GM11168 (cell line): ENCODE measurements around the gene FOXQ1.
"Not testable (repeated sequence)": the region's sequence is repeated elsewhere in the genome, so short reads cannot be mapped to it uniquely, and the experiment has no call there.

ENCODE experiments used
- in situ Hi-C: fragments of 300-500 bp; cut with MboI; formaldehyde crosslinking; loops from one replicate; pipeline ENCODE4 v1.12.0; 2022; ENCODE audit warnings: low sequenced_read_pairs; ENCODE audit not compliant: unreplicated experiment

The FOXQ1 gene

DNA sequence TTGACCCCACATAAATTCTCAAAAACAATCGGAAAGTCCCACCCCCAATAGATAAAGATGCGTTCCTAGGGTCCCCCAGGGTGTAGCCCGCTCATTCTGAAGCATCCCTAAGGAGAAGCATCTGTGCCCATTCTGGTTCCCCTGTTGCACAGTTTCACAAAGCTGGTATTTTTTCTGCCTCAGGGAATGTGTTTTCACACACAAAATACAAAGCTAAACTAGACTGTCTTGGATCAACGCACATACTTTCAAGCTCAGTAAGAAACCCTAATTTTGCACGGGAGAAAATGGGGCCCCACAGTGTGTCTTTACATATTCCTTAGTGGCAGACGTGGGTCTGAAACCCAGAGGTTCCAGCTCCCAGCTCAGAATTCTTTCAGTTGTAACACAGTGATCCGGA, 6.1 kb downstream of the FOXQ1 start:
- in situ Hi-C loops: no loop called here

DNA sequence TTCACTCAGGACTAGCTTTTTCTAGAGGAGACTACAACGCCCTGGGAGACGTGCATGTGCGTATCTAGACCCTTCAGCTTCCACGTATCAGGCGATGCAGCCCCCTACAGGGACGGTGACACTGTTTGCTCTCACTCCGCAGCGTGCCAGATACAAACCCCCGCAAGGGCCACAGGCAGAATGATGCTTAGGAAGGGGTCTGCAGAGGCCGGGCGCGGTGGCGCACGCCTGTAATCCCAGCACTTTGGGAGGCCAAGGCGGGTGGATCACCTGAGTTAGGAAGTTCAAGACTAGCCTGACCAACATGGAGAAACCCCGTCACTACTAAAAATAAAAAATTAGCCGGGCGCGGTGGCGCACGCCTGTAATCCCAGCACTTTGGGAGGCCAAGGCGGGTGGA, 6.7 kb downstream of the FOXQ1 start:
- in situ Hi-C loops: not testable (repeated sequence)

DNA sequence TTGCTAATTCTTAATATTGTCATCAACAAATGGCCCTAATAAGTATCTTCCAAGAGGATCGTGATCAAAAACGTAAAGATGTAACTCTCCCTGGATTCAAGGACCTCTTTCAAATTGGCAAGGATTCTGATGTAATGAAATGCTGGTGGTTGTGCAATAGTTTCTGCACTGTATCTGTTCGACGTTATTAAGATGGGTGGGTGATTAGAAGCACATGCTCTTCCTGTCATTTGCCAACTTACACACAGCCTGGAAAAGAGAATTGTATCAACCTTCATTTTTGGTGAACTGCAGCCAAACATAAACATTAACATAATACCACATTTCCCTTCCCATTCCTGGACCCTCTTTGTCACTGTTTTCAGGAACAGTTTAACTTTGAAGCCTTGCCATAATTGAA, 9.8 kb downstream of the FOXQ1 start:
- in situ Hi-C loops: no loop called here

DNA sequence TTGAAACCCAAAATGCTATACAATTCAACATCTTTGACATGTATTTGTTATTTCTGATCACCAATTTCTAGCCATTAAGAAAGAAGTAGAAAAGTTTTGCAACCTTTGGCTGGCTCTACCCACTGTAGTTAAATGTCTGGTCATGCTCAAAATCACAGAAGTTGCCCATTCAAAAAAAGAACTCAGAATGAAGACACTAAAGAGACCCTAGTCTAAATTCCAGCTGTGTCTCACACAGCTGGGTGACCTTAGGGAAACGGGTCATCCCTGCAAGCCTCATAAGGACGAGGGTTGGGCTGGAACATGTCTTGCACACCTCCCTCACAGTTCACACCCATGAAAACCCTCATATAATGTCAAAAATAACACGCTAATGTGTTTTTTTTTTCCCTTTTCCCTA, 10.3 kb downstream of the FOXQ1 start:
- in situ Hi-C loops: no loop called here

DNA sequence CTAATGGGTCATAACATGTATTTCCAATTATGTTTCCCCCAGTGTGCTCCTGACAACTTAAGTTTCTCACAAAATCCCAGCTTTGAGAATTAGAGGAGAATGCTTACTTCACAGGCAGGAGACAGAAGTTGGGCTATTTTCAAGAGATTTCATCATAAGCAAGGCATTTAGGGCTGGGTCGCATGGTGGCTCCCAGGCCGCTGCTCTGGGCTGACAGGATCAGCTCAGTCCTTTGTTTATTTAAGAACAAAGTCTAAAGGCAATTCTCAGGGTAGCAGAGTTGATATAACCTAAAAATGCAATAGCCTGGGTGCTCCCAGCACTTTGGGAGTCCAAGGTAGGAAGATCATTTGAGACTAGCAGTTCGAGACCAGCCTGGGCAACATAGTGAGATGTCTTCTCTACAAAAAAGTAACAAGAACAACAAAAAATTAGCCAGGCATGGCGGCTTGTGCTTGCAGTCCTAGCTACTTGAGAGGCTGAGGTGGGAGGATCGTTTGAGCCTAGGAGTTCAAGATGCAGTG, 10.9 kb downstream of the FOXQ1 start:
- in situ Hi-C loops: no loop called here

DNA sequence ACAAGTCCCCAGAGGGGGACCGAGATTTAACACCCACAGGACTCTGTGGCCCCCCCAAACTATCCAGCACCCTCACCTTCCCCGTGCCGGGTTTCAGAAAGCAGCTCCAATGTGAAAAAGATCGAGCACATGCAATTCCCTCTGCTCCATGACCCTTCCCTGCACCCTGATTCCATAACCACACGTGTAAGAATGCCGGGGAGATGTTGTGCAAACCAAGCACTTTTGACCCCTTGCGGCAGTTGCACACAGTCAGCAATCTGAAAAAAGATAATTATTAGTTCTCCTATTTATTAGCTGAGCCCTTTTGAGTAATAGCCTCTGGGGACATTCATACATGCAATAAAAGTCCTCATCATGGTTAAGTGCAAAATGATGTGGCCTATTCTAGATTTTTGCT, 13.0 kb downstream of the FOXQ1 start:
- in situ Hi-C loops: no loop called here

DNA sequence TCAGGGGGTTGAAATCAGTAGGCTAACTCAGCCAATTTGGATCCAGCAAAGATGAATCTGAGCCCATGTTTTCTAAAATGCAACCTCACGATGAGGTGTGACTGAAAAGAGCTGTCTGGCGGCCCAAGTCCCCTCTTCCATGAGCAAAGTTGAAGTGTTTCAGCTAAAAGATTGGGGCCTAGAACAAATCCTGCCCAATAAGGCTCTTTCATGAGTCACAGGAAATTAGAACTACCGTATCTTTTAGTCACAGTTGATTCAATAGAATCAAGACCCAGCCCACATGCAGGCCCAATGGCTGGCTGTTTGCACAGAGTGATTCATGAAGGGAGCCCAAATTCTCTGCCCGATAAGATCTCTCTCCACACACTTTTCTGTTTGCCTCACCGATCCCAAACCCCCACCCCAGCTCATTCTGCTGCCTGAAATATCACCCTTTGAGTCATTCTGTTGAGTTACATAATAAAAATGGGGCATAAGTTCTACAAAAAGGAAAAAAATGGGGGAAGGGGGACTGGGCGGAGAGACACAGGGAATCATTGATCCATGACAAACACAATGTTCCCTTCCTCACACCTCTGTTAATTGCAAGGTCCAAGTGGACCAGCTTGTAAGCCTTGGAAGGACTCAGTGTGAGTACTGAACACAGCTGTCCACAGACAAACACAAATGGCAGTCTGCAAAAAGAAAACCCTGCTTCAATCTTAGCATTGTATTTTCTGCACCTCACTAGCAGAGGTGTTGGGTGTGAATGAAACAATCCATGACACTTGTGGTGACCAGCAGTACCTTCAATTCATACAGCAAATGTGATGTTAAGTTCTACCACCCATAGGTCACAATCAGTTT, 13.8 kb downstream of the FOXQ1 start:
- in situ Hi-C loops: no loop called here

DNA sequence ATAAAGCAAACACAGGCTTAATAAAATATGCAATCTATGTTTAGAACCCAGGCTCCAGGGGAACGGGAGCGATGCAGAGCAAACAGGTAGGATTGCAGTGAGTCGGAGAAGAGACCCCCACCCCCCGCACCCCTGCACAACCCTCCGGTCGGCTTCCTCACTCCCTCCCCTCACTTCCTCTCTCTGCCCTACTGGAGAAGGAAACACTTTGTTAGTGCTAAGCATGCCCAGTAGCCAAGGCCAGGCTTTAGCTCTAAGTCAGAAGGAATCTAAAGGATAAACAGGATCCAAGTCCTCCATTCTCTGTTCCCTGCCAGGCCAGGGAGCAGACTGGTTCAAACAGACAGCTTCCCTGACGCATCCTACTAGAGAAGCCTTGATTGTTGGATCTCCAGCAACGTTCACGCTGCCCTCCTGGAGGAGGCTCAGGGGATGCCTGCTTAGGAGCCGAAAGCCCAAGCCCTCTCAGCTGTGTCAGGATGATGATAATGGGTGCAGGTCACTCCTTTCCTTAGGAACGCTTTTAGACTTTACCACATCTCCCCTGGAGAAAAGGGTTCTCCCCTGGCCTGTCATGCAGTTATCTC, 14.7 kb downstream of the FOXQ1 start:
- in situ Hi-C loops: no loop called here

DNA sequence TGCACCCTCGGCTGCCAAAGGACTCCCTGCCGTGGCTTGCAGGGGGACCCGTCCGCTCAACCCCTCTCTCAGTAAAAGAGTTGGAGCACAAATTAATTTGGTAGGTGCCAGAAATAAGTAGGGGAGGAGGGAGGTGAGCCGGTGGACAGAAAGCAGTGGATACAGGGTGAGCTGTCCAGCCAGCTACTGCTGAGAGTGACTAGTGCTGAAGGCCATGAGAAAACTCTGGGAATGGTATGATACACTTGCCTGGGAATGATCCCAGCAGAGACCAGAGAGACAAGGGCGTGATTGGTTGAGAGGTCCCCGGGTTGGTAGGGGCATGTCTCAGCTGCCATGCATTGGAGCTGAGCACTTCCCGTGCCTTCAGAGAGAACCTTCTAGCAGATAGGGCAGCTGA, 15.7 kb downstream of the FOXQ1 start:
- in situ Hi-C loops: no loop called here

DNA sequence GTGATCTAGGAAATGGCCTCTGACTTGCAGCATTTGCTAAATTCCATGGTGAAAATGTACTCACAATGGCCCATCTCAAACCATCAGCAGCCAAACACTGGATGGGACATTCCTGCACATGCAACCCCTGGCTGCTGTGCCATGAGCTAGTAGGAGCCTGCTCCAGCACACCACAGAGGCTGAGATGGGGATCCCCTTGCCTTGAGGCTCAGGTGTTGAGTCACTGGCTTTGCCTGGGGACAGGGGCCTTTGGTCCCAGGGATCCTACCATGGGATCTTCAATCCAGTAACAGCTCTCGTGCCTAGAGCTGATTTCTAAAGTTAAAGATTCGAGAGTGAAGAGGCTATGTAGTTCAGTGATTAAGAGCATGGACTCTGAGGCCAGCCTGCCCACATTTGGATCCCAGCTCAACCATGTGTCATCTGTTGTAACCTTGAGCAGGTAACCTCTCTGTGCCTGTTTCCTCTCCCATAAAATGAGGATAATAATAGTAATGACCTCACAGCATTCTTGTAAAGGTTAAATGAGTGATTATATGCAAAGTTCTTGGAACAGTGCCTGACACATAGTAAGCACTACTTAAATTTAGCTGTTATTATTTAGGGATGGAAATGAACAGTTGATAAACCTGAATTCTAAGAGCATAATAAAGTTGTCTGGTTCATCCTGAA, 16.4 kb downstream of the FOXQ1 start:
- in situ Hi-C loops: no loop called here

DNA sequence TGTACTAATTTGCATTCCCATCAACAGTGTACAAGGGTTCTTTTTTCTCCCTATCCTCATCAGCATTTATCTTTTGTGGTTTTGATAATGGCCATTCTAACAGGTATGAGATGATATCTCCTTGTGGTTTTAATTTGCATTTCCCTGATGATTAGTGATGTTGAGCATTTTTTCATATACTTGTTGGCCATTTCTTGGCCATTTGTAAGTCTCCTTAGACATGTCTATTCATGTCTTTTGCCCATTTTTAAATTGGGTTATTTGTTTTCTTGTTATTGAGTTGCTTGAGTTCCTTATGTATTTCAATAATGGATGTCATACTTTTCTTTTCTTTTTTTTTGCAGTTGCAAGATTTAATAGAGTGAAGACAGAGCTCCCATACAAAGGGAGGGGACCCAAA, 17.8 kb downstream of the FOXQ1 start:
- in situ Hi-C loops: no loop called here

DNA sequence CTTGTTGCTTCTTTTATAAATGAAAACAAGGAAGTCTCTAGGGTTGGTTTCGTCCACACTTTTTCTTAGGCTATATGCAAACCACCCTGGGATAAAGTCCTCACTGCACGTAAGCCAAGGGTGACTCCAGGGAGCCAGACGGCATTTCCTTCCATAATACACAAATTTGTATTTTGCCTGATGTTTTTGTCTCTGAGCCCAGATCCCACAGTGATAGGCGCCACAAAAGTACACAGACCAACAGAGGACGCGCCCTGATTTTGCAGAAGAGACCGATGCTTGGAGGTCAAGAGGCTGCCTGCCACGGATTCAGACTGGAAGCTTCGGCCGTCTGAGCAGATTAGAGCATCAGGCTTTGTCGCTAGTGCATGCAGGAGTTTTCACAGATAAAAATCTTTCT, 22.8 kb downstream of the FOXQ1 start:
- in situ Hi-C loops: no loop called here

DNA sequence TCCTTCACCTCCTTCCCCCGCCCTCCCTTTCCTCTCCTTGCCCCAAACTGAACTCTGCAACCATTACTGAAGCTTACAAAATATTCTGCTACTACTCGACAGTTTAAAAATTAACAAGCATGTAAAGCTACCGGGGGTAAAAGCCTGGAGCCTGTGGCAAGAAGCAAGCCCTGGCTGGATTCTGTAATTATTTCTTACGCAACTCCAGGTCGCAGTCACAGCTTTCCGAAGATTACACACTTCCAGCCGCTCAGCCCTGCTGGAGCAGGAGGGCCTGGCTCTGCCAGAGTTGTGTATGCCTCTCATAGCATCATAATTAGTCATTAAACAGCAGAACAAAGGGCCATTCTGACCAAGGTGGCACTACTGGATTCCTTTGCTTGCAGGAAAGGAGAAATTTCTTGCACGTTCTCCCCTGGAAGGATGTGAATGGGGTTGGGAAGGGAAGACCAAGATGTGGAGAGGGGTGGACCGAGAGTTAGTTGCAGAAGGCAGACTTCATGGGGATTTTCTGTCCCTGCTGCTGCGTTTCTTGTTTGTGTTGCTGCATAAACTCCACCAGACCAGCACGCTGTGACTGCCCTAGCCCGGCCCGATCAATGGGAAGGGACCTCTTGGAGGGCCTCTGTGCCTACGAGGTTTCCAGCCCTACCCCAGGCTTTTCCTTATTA, 23.6 kb downstream of the FOXQ1 start:
- in situ Hi-C loops: no loop called here

DNA sequence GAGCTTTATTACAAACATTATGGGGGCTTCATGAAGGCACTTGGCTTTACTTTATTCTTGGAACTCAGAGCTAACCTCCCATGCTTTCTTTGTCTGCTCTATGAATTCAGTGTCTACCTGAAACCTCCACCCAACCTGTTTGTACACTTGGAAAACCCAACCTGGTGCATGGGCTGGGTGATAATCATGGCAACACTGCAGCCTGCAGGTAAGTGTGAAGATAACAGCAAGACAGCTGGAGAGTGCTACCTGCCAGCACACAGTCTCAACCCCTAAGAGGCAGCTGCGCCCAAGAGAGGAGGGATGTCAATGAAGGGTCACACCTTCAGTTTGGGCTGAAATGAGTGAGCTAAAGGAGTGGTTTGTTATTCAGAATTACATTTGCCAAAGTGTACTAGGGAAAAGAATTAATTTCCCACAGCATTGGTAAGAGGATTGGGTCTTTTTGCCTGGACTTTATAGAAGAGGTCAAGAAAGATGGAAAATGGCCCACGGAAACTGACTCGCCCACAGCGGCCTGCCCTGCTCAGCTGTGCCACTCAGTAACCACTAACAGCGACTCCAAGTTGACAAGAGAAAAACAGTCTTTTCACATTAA, 24.4 kb downstream of the FOXQ1 start:
- in situ Hi-C loops: no loop called here

DNA sequence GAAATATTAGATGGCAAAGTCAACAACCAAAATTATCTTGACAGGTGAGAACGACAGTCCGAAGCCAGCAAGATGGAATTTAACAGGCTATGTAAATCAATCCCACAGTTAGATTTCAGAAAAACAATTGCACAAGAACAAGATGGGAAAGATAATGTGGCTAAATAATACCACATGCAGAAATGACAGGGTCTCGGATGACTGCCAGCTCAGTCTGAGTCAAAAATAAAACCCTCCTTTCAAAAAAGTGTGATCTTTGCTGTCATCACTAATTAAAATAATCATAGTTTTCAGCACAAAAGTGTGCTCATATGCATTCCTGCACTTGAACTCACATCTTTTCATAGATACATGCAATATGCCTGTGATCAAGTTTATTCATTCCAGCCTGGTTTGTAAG, 25.9 kb downstream of the FOXQ1 start:
- in situ Hi-C loops: no loop called here

DNA sequence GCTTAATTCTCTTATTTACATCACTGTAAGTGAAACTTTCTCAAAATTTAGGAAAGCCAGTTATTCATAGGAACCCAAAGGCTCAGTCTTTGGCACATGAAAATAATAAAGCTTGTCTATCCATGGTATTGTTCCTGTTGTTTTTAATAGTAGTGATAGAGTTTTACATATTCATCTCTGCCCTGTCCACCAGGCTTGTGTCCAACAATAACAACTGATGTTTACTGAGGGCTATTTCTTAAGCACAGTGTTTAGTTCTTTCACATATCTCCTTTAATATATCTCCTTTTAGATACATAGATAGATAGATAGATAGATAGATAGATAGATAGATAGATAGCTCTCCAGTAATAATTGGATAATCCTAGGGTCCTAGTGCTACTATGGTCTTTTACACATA, 34.2 kb downstream of the FOXQ1 start:
- in situ Hi-C loops: no loop called here

DNA sequence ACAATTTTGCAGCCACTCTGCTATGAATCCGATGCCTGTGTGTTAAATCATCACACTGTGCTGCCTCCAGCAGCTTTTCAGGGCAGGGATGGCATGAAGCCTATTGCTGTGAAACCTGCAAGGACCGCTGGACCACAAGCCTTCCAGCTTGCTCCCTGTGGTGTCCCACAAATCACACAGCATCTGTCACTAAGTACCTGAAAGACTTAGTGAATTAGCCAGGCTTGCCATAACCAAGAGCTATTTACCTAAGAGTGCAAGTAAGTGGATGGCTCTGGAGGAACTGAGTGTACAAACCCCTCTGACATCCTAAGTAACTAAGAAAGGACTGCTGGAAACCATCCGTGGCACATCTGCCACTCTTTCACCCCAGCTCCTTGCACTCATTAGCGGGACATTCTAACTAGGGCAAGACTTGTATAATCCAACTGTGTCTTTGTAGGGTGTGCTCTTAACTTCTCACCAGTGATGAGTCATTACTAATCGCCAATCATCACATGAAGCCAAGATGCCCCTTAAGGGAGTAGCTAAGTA, 34.7 kb downstream of the FOXQ1 start:
- in situ Hi-C loops: no loop called here

DNA sequence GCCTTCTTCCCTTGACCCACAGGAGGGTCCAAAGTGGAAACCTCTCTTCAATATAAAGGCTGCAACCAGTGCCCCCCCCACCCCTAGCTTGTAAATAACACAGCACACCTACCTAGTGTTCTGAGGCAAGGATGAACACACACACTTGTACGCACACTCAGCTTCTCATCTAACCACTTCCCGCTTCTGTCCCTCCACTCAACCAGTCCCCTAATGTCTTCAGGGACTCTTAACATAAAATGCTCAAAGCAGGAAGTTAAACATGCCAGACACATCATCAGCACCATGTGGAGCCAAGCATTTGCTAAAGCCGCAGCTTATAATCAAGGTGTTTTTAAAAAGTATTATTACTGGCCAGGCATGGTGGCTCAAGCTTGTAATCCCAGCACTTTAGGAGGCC, 35.3 kb downstream of the FOXQ1 start:
- in situ Hi-C loops: no loop called here

DNA sequence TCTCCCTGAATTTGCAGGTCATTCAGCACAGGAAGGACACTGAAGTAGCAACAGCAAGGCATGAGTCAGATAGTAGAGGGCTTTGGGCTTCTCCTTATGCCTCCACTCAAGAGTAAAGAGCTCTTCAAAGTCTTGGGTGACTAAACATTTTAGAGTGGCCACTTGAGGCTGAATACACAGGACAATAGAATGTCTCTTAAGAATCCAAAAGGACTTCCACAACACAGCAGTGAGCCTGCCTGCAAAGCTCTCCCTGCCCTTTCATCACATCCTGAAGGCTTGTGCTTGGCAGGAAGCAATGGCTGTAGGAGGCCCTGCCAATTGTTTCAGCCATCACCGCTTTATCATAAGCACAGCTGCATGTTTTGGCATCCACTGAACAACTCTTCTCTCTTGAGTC, 36.8 kb downstream of the FOXQ1 start:
- in situ Hi-C loops: no loop called here

DNA sequence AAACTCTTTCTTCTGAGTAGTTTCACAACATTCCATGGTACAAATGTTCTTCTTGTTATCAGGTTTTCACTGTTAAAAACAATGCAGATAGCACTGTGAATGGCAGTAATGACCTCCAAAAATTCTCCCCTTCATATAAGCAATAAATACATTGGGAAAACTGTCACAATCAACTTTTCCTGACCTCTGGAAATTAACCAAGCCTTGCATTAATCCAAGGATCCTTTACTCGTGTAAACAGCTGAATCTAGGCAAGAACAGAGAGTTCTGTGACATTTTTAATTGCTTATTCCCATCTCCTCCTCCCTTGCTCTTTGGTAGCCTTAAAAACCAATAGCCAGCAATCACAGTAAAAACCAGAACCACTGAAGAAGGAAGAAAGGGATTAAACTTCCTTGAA, 37.8 kb downstream of the FOXQ1 start:
- in situ Hi-C loops: no loop called here
